HG03457 (cell line): Measurements from ENCODE around the gene BSDC1.
"Not testable (repeated sequence)": the region's sequence is repeated elsewhere in the genome, so short reads cannot be mapped to it uniquely, and the experiment has no call there.

Experiments
- ATAC-seq: cut with Tn5 transposase; IDR thresholded peaks from one replicate; pipeline ENCODE4 v1.9.1; 2021; ENCODE audit warnings: moderate number of reproducible peaks; ENCODE audit not compliant: unreplicated experiment

The BSDC1 gene

GRCh38 chr1:32361308-32361673, 33.0 kb downstream of the BSDC1 start:
- ATAC-seq = no peak

GRCh38 chr1:32358435-32358834, 35.8 kb downstream of the BSDC1 start:
- ATAC-seq = no peak

GRCh38 chr1:32357614-32358013, 36.6 kb downstream of the BSDC1 start:
- ATAC-seq = no peak

- ATAC-seq = no peak
Measured at GRCh38 chr1:32356478-32356877, 37.8 kb downstream of the BSDC1 start.

GRCh38 chr1:32355778-32356177, 38.5 kb downstream of the BSDC1 start:
- not testable (repeated sequence) for ATAC-seq

- no peak for ATAC-seq
Measured at GRCh38 chr1:32353886-32354570, 40.2 kb downstream of the BSDC1 start.

GRCh38 chr1:32353431-32353830, 40.8 kb downstream of the BSDC1 start:
- no peak for ATAC-seq

- ATAC-seq = no peak
Measured at GRCh38 chr1:32352831-32353383, 41.3 kb downstream of the BSDC1 start.

- no peak for ATAC-seq
Measured at GRCh38 chr1:32352239-32352745, 41.9 kb downstream of the BSDC1 start.

- peak; percentile 56 for ATAC-seq
Measured at GRCh38 chr1:32351399-32352238, 42.6 kb downstream of the BSDC1 start.

GRCh38 chr1:32350785-32351398, 43.3 kb downstream of the BSDC1 start:
- ATAC-seq = peak; percentile 25

- ATAC-seq = no peak
Measured at GRCh38 chr1:32349211-32349708, 45.0 kb downstream of the BSDC1 start.

- no peak for ATAC-seq
Measured at GRCh38 chr1:32346532-32347157, 47.6 kb downstream of the BSDC1 start.

GRCh38 chr1:32345289-32345827, 48.9 kb downstream of the BSDC1 start:
- no peak for ATAC-seq

- no peak for ATAC-seq
Measured at GRCh38 chr1:32342704-32343103, 51.5 kb downstream of the BSDC1 start.

- no peak for ATAC-seq
Measured at GRCh38 chr1:32341971-32342370, 52.3 kb downstream of the BSDC1 start.

- ATAC-seq = no peak
Measured at GRCh38 chr1:32341186-32341757, 53.0 kb downstream of the BSDC1 start.

- ATAC-seq = no peak
Measured at GRCh38 chr1:32339363-32339978, 54.8 kb downstream of the BSDC1 start.

- no peak for ATAC-seq
Measured at GRCh38 chr1:32338637-32339145, 55.5 kb downstream of the BSDC1 start.
